ENCODE measurements around the gene BACE1. TPM values are rescaled to one million over a fixed set of nuclear protein-coding genes. Genes with fewer than 3 reads are reported as not detected.

Gene BACE1
- polyA plus RNA-seq, 1 donor (not counting 4 experiments of a cell fraction or from before 2014, with no cell fraction given), result 8.5 TPM

GRCh38 chr11:117302228-117302627 is 13.8 kb downstream of the BACE1 start:
- no peak overlapping the region for H2AFZ ChIP-seq (ENCODE audit: control insufficient read depth, low read length)
- no peaks in the 10 kb centered on the region for H3K36me3 ChIP-seq (ENCODE audit: control insufficient read depth in 2 of 2, extremely low read depth in 1 of 2, insufficient read depth in 2 of 2, low read length in 2 of 2)
- dilution Hi-C loops (cut with MboI; ENCODE audit: extremely low pct_ligation_motif_present, low sequenced_read_pairs), result no loop called here
- no peaks in the 10 kb centered on the region for H4K20me1 ChIP-seq (ENCODE audit: control insufficient read depth, extremely low read depth, insufficient read depth, low read length)
- no peak overlapping the region for H3K4me2 ChIP-seq (ENCODE audit: control insufficient read depth, extremely low read depth, insufficient read depth, low read depth, low read length)
- no peaks in the 10 kb centered on the region for H3K9me3 ChIP-seq (ENCODE audit: control insufficient read depth, low read depth, low read length)
- no peak for DNase-seq (ENCODE audit: low read depth, low spot score)
- H3K79me2 ChIP-seq (ENCODE audit: control insufficient read depth, insufficient read depth, low read length), result no peaks in the 10 kb centered on the region
- FAIRE-seq, result no peak
- no peaks in the 10 kb centered on the region for H3K4me1 ChIP-seq (ENCODE audit: control insufficient read depth, extremely low read depth, insufficient read depth, low read length)
- no peak overlapping the region for H3K27ac ChIP-seq (ENCODE audit: control insufficient read depth, insufficient read depth, low read length)
- H3K9ac ChIP-seq (ENCODE audit: control insufficient read depth, extremely low read depth, insufficient read depth, low read length), result no peak overlapping the region
- no peaks in the 10 kb centered on the region for H3K27me3 ChIP-seq (ENCODE audit: control insufficient read depth, extremely low read depth, insufficient read depth, low read length)
- no peak overlapping the region for H3K4me3 ChIP-seq (ENCODE audit: control insufficient read depth in 2 of 3, extremely low read depth in 1 of 3, insufficient read depth in 2 of 3, low read depth in 1 of 3, low read length in 3 of 3)
- TF ChIP-seq CTCF (optimal IDR thresholded peaks at IDR 0.05 in 1 of 3, IDR thresholded peaks at IDR 0.05 in 1 of 3, conservative IDR thresholded peaks at IDR 0.05 in 1 of 3; ENCODE audit: extremely low read depth in 1 of 3, insufficient read depth in 2 of 3, low read length in 3 of 3), result no peak
- no peak for TF ChIP-seq EZH2 (IDR thresholded peaks at IDR 0.05; ENCODE audit: low read length)
- H3K9me1 ChIP-seq (ENCODE audit: control insufficient read depth, extremely low read depth, insufficient read depth, low read length), result no peaks in the 10 kb centered on the region

GRCh38 chr11:117300773-117301172 is 15.3 kb downstream of the BACE1 start:
- H3K27me3 ChIP-seq (ENCODE audit: control insufficient read depth, extremely low read depth, insufficient read depth, low read length), result no peaks in the 10 kb centered on the region
- H3K9ac ChIP-seq (ENCODE audit: control insufficient read depth, extremely low read depth, insufficient read depth, low read length), result no peak overlapping the region
- no peaks in the 10 kb centered on the region for H3K79me2 ChIP-seq (ENCODE audit: control insufficient read depth, insufficient read depth, low read length)
- no peak overlapping the region for H2AFZ ChIP-seq (ENCODE audit: control insufficient read depth, low read length)
- H3K36me3 ChIP-seq (ENCODE audit: control insufficient read depth in 2 of 2, extremely low read depth in 1 of 2, insufficient read depth in 2 of 2, low read length in 2 of 2), result no peaks in the 10 kb centered on the region
- FAIRE-seq (no peak), DNase-seq (ENCODE audit: low read depth, low spot score) (no peak)
- H3K4me3 ChIP-seq (ENCODE audit: control insufficient read depth in 2 of 3, extremely low read depth in 1 of 3, insufficient read depth in 2 of 3, low read depth in 1 of 3, low read length in 3 of 3), result no peak overlapping the region
- no peaks in the 10 kb centered on the region for H3K9me1 ChIP-seq (ENCODE audit: control insufficient read depth, extremely low read depth, insufficient read depth, low read length)
- no peak overlapping the region for H3K27ac ChIP-seq (ENCODE audit: control insufficient read depth, insufficient read depth, low read length)
- no peaks in the 10 kb centered on the region for H3K9me3 ChIP-seq (ENCODE audit: control insufficient read depth, low read depth, low read length)
- no peak for TF ChIP-seq EZH2 (IDR thresholded peaks at IDR 0.05; ENCODE audit: low read length)
- TF ChIP-seq CTCF (optimal IDR thresholded peaks at IDR 0.05 in 1 of 3, IDR thresholded peaks at IDR 0.05 in 1 of 3, conservative IDR thresholded peaks at IDR 0.05 in 1 of 3; ENCODE audit: extremely low read depth in 1 of 3, insufficient read depth in 2 of 3, low read length in 3 of 3), result no peak
- no peaks in the 10 kb centered on the region for H4K20me1 ChIP-seq (ENCODE audit: control insufficient read depth, extremely low read depth, insufficient read depth, low read length)
- dilution Hi-C loops (cut with MboI; ENCODE audit: extremely low pct_ligation_motif_present, low sequenced_read_pairs), result no loop called here
- no peak overlapping the region for H3K4me2 ChIP-seq (ENCODE audit: control insufficient read depth, extremely low read depth, insufficient read depth, low read depth, low read length)
- no peaks in the 10 kb centered on the region for H3K4me1 ChIP-seq (ENCODE audit: control insufficient read depth, extremely low read depth, insufficient read depth, low read length)
